Spleen (tissue), 7 donors: Measurements from ENCODE around the gene KCNK17.

Experiments
- CTCF ChIP-seq, 11 experiments: fragments of 200-600 bp in 7 of 11; fragments of 450-650 bp in 4 of 11; sonication (generic) in 4 of 11; IDR thresholded peaks in 8 of 11; conservative IDR thresholded peaks in 3 of 11; 1 replicate in 7 of 11; 2 replicates in 4 of 11; pipeline versions ENCODE4 v1.4.0 to v1.8.0; 2016 to 2021; ENCODE audit warnings: antibody characterized with exemption in 11 of 11, inconsistent platforms in 4 of 11, mild to moderate bottlenecking in 1 of 11
- POLR2A ChIP-seq, 3 donors: fragments of 450-650 bp; IDR thresholded peaks; one replicate each; pipeline ENCODE4 v1.5.1; 2017; ENCODE audit warnings: antibody characterized with exemption in 3 of 3, mild to moderate bottlenecking in 1 of 3
- donor health status: DM: no; HTN: no; CAD: no; lungs with moderate emphysema.
- donor health status: DM: no; HTN: no; CAD: no.
- donor health status: DM: no; HTN: no; CAD: no.

- TF ChIP-seq CTCF (IDR thresholded peaks at IDR 0.05 in 8 of 11, conservative IDR thresholded peaks at IDR 0.05 in 3 of 11) = no peak
- TF ChIP-seq POLR2A (IDR thresholded peaks at IDR 0.05) = no peak
Measured at GRCh38 chr6:39347206-39347605, 33.0 kb upstream of the KCNK17 start.
